RWPE2 (cell line): Measurements from ENCODE around the gene MRPL43.
"Not testable (repeated sequence)": the region's sequence is repeated elsewhere in the genome, so short reads cannot be mapped to it uniquely, and the experiment has no call there.

Source experiments
- ATAC-seq: fragments of 200-7000 bp; cut with Tn5 transposase; 3 replicates; pipeline ENCODE4 v1.9.1; 2021; ENCODE audit warnings: low read depth
- DNase-seq: peaks from one replicate; pipeline ENCODE4 v3.0.0-alpha.2; 2020; ENCODE audit warnings: low spot score
- H3K27ac ChIP-seq: fragments of 450-650 bp; 2 replicates; pipeline ENCODE4 v1.5.1; 2017; ENCODE audit warnings: mild to moderate bottlenecking; ENCODE audit not compliant: poor library complexity, severe bottlenecking
- H3K27me3 ChIP-seq: fragments of 250-450 bp; sonication (Bioruptor Pico); 2 replicates; pipeline ENCODE4 v1.5.1; 2021; ENCODE audit warnings: mild to moderate bottlenecking, moderate library complexity; ENCODE audit not compliant: insufficient read depth, poor library complexity, severe bottlenecking
- H3K36me3 ChIP-seq: fragments of 250-450 bp; sonication (Bioruptor Pico); 2 replicates; pipeline ENCODE4 v1.5.1; 2020; ENCODE audit warnings: low read depth, mild to moderate bottlenecking, moderate library complexity
- H3K4me1 ChIP-seq: fragments of 250-450 bp; sonication (Bioruptor Pico); 2 replicates; pipeline ENCODE4 v1.5.1; 2021; ENCODE audit warnings: mild to moderate bottlenecking, moderate library complexity; ENCODE audit not compliant: insufficient read depth, poor library complexity, severe bottlenecking
- H3K4me3 ChIP-seq: fragments of 250-450 bp; sonication (Bioruptor Pico); 2 replicates; pipeline ENCODE4 v1.5.1; 2021; ENCODE audit warnings: mild to moderate bottlenecking, moderate library complexity; ENCODE audit not compliant: severe bottlenecking
- H3K9me3 ChIP-seq: fragments of 250-450 bp; sonication (Bioruptor Pico); 2 replicates; pipeline ENCODE4 v1.5.1; 2021; ENCODE audit warnings: mild to moderate bottlenecking, moderate library complexity; ENCODE audit not compliant: severe bottlenecking
- TF ChIP-seq, protein P1 (sequence below): fragments of 450-650 bp; IDR thresholded peaks from one replicate; pipeline ENCODE4 v1.5.1; 2017; ENCODE audit warnings: mild to moderate bottlenecking, moderate library complexity; ENCODE audit not compliant: poor library complexity, severe bottlenecking

Gene MRPL43

DNA sequence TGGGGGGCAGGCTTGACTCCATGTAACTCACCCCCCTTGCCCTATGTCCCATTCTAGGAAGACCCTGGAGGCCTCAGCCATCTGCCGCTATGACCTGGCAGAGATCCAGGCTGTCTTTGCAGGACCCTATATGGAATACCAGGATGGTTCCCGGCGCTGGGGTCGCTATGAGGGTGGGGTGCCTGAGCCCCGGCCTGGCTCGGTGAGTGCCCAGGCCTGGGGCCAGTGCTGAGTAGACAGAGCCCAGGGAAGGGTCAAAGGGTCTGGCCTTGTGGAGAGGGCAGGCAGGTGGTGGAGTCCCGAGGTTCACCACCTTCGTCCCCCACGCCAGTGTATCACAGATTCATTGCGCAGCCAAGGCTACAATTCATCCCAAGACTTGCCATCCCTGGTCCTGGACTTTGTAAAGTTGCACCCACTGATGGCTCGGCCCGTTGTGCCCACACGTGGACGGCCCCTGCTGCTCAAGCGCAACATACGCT is 7.5 kb downstream of the MRPL43 start:
- Histone ChIP-seq H3K9me3 (no peaks in the 10 kb centered on the region), H3K4me1 (no peaks in the 10 kb centered on the region), H3K27me3 (no peaks in the 10 kb centered on the region), H3K36me3 (no peaks in the 10 kb centered on the region), H3K27ac (no peak overlapping the region), H3K4me3 (no peak overlapping the region)
- DNase-seq (no peak), ATAC-seq (no peak)
- TF ChIP-seq, protein P1, sequence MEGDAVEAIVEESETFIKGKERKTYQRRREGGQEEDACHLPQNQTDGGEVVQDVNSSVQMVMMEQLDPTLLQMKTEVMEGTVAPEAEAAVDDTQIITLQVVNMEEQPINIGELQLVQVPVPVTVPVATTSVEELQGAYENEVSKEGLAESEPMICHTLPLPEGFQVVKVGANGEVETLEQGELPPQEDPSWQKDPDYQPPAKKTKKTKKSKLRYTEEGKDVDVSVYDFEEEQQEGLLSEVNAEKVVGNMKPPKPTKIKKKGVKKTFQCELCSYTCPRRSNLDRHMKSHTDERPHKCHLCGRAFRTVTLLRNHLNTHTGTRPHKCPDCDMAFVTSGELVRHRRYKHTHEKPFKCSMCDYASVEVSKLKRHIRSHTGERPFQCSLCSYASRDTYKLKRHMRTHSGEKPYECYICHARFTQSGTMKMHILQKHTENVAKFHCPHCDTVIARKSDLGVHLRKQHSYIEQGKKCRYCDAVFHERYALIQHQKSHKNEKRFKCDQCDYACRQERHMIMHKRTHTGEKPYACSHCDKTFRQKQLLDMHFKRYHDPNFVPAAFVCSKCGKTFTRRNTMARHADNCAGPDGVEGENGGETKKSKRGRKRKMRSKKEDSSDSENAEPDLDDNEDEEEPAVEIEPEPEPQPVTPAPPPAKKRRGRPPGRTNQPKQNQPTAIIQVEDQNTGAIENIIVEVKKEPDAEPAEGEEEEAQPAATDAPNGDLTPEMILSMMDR = no peak

DNA sequence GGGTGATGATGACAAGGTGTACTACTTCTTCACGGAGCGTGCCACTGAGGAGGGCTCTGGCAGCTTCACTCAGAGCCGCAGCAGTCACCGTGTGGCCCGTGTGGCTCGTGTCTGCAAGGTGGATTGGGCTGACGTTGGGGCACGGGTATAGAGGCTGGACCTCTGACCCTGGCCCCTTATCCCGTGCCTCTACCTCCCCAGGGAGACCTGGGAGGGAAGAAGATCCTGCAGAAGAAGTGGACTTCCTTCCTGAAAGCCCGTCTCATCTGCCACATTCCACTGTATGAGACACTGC is 8.4 kb downstream of the MRPL43 start:
- Histone ChIP-seq H3K4me3 (no peak overlapping the region), H3K4me1 (no peaks in the 10 kb centered on the region), H3K9me3 (no peaks in the 10 kb centered on the region), H3K27ac (no peak overlapping the region), H3K27me3 (no peaks in the 10 kb centered on the region), H3K36me3 (no peaks in the 10 kb centered on the region)
- ATAC-seq = no peak
- TF ChIP-seq, protein P1 = no peak
- DNase-seq = no peak

DNA sequence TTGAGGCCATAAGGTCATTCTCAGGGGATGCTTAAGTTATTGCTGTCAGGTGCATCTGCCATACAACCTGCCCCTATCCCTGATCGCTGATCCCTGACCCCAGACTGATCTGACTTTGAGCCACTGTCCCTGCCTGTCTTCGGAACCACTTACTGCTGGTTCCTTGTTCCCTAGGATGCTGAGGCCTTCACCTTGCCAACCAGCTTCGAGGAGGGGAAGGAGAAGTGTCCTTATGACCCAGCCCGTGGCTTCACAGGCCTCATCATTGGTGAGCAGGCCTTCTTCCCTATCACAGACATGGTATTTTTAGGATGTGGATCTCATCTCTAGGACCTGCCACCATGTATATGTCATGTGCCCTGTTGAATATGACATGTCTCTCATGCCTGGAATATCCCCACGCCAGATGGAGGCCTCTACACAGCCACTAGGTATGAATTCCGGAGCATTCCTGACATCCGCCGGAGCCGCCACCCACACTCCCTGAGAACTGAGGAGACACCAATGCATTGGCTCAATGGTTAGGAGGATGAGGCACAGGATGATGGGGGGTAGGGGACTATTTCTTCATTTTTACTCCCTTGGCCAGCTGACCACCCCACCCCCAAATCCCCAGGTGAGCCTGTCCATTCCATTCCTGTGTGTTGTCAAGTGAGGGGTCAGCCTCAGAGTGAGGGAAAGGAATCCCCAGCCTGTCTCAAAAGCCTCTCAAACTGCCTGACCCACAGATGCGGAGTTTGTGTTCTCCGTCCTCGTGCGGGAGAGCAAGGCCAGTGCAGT is 9.0 kb downstream of the MRPL43 start:
- no peak overlapping the region for H3K4me3 ChIP-seq
- no peaks in the 10 kb centered on the region for H3K4me1 ChIP-seq
- no peak overlapping the region for H3K27ac ChIP-seq
- no peaks in the 10 kb centered on the region for H3K9me3 ChIP-seq
- ATAC-seq (no peak), DNase-seq (no peak)
- TF ChIP-seq, protein P1 = no peak
- no peaks in the 10 kb centered on the region for H3K36me3 ChIP-seq
- no peaks in the 10 kb centered on the region for H3K27me3 ChIP-seq

DNA sequence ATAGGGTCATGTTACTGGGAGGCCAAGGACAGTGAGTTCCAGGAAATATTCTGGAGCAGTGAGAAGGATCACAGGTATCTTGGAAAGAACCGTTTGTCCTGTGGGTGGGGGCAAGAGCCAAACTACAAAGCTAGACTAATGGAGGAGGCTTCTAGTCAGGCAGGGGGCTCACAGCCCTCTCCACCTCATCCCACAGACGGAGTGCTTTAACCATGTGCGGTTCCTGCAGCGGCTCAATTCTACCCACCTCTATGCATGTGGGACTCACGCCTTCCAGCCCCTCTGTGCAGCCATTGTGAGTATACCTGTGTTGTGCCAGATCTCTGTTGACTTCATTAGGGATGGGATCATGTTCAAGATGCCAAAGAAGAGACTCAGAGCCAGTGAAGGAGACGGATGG is 9.9 kb downstream of the MRPL43 start:
- no peak for ATAC-seq
- DNase-seq = no peak
- no peak overlapping the region for H3K27ac ChIP-seq
- H3K4me1 ChIP-seq = no peaks in the 10 kb centered on the region
- H3K9me3 ChIP-seq = no peaks in the 10 kb centered on the region
- H3K4me3 ChIP-seq = no peak overlapping the region
- no peaks in the 10 kb centered on the region for H3K27me3 ChIP-seq
- H3K36me3 ChIP-seq = no peaks in the 10 kb centered on the region
- TF ChIP-seq, protein P1 = no peak

DNA sequence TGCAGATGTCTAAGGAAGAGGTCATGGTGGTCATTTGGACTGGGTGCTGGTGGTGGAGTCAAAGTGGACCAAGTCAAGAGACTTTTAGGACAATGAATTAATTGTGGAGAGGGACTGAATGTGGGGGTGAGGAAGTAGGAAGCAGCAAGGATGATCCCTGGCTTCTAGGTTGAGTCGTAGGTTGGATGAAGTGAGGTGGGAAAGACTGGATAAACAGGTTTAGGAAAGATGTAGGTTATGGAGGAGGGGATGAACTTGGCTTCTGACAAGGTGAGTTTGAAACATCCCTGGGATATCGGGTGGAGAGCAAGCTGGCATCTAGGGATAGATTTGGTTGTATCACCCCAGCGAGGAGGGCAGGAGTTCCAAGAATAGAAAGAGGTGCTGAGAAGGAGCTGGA is 10.4 kb downstream of the MRPL43 start:
- no peak for ATAC-seq
- Histone ChIP-seq H3K36me3 (no peaks in the 10 kb centered on the region), H3K4me1 (no peaks in the 10 kb centered on the region), H3K27ac (no peak overlapping the region), H3K9me3 (no peaks in the 10 kb centered on the region), H3K4me3 (no peak overlapping the region), H3K27me3 (no peaks in the 10 kb centered on the region)
- TF ChIP-seq, protein P1 = no peak
- no peak for DNase-seq

DNA sequence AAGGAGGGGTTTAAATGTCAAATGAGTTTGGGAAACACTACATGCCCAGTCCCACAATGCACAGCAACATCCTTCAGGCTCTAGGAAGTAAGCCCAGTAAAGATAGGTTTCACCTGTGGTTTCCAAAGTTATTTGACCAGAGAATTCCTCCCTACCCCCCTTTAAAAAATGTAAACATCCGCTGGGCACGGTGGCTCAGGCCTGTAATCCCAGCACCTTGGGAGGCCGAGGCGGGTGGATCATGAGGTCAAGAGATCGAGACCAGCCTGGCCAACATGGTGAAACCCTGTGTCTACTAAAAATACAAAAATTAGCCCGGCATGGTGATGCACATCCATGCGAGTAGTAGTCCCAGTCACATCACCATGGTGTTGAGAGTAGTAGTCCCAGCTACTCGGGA is 11.9 kb downstream of the MRPL43 start:
- not testable (repeated sequence) for H3K27ac ChIP-seq, H3K27me3 ChIP-seq, H3K4me1 ChIP-seq, ATAC-seq, DNase-seq, H3K9me3 ChIP-seq, H3K4me3 ChIP-seq, H3K36me3 ChIP-seq
